K562 (cell line): ENCODE results near the gene MLH3. TPM values are rescaled to one million over a fixed set of nuclear protein-coding genes. Genes with fewer than 3 reads are reported as not detected.

ENCODE experiments used
- ARID1B ChIP-seq: fragments of 450-650 bp; IDR thresholded peaks from 2 replicates; pipeline ENCODE4 v1.6.1; 2016; ENCODE audit warnings: antibody characterized with exemption, mild to moderate bottlenecking, inconsistent platforms
- CBFB ChIP-seq: sonication (generic); formaldehyde crosslinking; IDR thresholded peaks from 2 replicates; pipeline ENCODE4 v1.4.0; 2020; ENCODE audit warnings: mild to moderate bottlenecking, missing genetic modification reagents
- KAT7 ChIP-seq: sonication (generic); formaldehyde crosslinking; IDR thresholded peaks from 2 replicates; pipeline ENCODE4 v1.8.0; 2022; ENCODE audit warnings: missing genetic modification reagents, mild to moderate bottlenecking, borderline replicate concordance
- KLF10 ChIP-seq: fragments of 250-450 bp; sonication (Bioruptor Pico); IDR thresholded peaks from 2 replicates; pipeline ENCODE4 v1.6.1; 2021; ENCODE audit warnings: matching md5 sums
- L3MBTL2 ChIP-seq: fragments of 450-650 bp; IDR thresholded peaks from 2 replicates; pipeline ENCODE4 v1.6.1; 2016; ENCODE audit warnings: mild to moderate bottlenecking, moderate library complexity
- MXD1 ChIP-seq: fragments of 250-450 bp; sonication (Bioruptor Pico); IDR thresholded peaks from 2 replicates; pipeline ENCODE4 v1.8.0; 2021; ENCODE audit warnings: borderline replicate concordance, mild to moderate bottlenecking, moderate library complexity; ENCODE audit not compliant: poor library complexity, severe bottlenecking
- NR2C1 ChIP-seq, 2 experiments: fragments of 450-650 bp; IDR thresholded peaks; 2 replicates each; pipeline ENCODE4 v1.6.1; 2017; ENCODE audit warnings: mild to moderate bottlenecking in 2 of 2, antibody characterized with exemption in 1 of 2, inconsistent platforms in 1 of 2, missing compliant biosample characterization in 1 of 2, missing genetic modification characterization in 1 of 2
- RBM25 ChIP-seq: fragments of 200-400 bp; formaldehyde crosslinking; IDR thresholded peaks from 2 replicates; pipeline ENCODE4 v1.6.1; 2018; ENCODE audit warnings: low read length, low read depth, moderate library complexity; ENCODE audit not compliant: severe bottlenecking
- SMARCE1 ChIP-seq: fragments of 450-650 bp; IDR thresholded peaks from 2 replicates; pipeline ENCODE4 v1.7.1; 2016; ENCODE audit warnings: mild to moderate bottlenecking
- SNIP1 ChIP-seq: fragments of 450-650 bp; IDR thresholded peaks from 2 replicates; pipeline ENCODE4 v1.7.1; 2017; ENCODE audit warnings: low read depth, mild to moderate bottlenecking
- TBL1XR1 ChIP-seq, 2 experiments: IDR thresholded peaks; 2 replicates each; pipeline ENCODE4 v1.6.1; 2012; ENCODE audit warnings: improper control_type of control experiment in 2 of 2, low read length in 2 of 2, mild to moderate bottlenecking in 1 of 2
- THAP7 ChIP-seq: fragments of 250-450 bp; sonication (Bioruptor Pico); IDR thresholded peaks from 2 replicates; pipeline ENCODE4 v1.5.0; 2021
- YBX1 ChIP-seq: fragments of 450-650 bp; IDR thresholded peaks from 2 replicates; pipeline ENCODE4 v1.7.1; 2016; ENCODE audit warnings: mild to moderate bottlenecking
- ZNF395 ChIP-seq: fragments of 200-800 bp; sonication (Bioruptor generic); IDR thresholded peaks from 2 replicates; pipeline ENCODE4 v1.6.1; 2017; ENCODE audit warnings: missing genetic modification characterization, missing compliant biosample characterization
- ZNF507 ChIP-seq: conservative IDR thresholded peaks from 2 replicates; pipeline ENCODE4 v1.6.1; 2017; ENCODE audit warnings: missing genetic modification characterization, missing compliant biosample characterization
- ZNF584 ChIP-seq: fragments of 200-800 bp; sonication (Bioruptor generic); IDR thresholded peaks from 2 replicates; pipeline ENCODE4 v1.6.1; 2016; ENCODE audit warnings: low read depth, mild to moderate bottlenecking, missing genetic modification characterization, missing compliant biosample characterization
- ZNF668 ChIP-seq: fragments of 250-450 bp; sonication (Bioruptor Pico); IDR thresholded peaks from 2 replicates; pipeline ENCODE4 v1.8.0; 2022; ENCODE audit warnings: mild to moderate bottlenecking, inconsistent platforms
- ZNF780A ChIP-seq: fragments of 250-450 bp; sonication (Bioruptor Pico); IDR thresholded peaks from 2 replicates; pipeline ENCODE4 v1.5.0; 2021; ENCODE audit warnings: mild to moderate bottlenecking
- polyA plus RNA-seq, 8 experiments: library from polyadenylated mRNA; depleted of rRNA in 4 of 8; stranded (reverse) in 5 of 8; unstranded in 3 of 8; fragments of >200 nt; fragmentation: Nextera tagmentation in 2 of 8; fragmentation: Illumina TruSeq in 1 of 8; extraction: Ambion mirVana in 2 of 8; extraction: Trizol in 1 of 8; gene quantifications; 2 replicates each; pipeline versions ENCODE4 v1.2.1 to v1.2.3, GENCODE V29; 2011 to 2014; ENCODE audit warnings: inconsistent platforms in 1 of 8, missing spikeins in 1 of 8
- total RNA-seq, 7 experiments: library from RNA; depleted of rRNA in 6 of 7; stranded (reverse); fragments of >200 nt in 6 of 7; fragmentation: Illumina TruSeq in 2 of 7; extraction: Trizol in 2 of 7; gene quantifications; 2 replicates each; pipeline versions ENCODE4 v1.2.1 to v1.2.3, GENCODE V29; 2011 to 2021; ENCODE audit warnings: low replicate concordance in 1 of 7
- TF ChIP-seq, protein P1 (sequence below), 2 experiments: fragments of 450-650 bp; IDR thresholded peaks; 2 replicates each; pipeline ENCODE4 v1.6.1; 2018; ENCODE audit warnings: mild to moderate bottlenecking in 2 of 2, low read depth in 1 of 2; ENCODE audit not compliant: partially characterized antibody in 2 of 2

The MLH3 gene
- total and polyA plus RNA-seq, 9 of the 15 experiments (the other 6 are each of a cell fraction or from before 2014, with no cell fraction given) = 5.9 to 15.3 (median 10.7) TPM

DNA sequence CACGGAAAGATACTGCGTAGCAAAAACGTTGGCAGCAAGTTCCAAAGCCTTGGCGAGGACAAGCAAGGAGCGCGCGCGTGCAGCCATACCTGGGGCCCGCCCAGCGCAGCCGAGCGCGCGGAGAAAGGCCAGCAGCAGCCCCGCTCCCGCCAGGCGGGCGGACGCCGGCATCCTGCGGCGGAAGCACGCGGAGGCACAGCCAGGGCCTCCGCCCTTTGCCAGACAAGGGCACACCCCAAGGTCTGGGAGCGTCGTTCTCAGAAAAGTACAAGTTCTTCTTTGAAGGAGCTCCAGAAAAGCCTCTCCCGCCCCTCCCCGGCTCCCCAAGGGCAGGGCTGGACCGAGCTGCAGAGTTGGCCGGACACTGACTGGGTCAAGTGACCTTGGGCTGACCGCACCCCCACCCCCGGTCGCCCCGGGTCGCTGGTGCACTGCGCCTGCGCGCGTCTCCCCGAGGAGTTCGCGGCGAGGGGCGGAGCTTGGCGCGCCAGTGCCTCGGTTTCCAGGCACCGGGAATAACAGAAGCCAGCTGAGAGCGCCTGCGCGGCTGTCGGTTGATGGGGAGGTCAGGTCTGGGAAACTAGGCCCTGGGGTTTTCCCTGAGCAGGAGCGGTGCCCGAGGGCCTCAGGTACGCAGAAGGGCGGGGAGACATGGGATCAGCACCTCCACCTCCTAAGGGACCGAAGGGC lies 18.0 kb upstream of the MLH3 start, which contains the start of gene ZC2HC1C (continued):
- TF ChIP-seq MXD1 (CRISPR knock-in tag) = peak; percentile 47
- peak; percentile 64; the same call in 1 of the 2 replicates for TF ChIP-seq KAT7
- TF ChIP-seq TBL1XR1 (IDR thresholded peaks at IDR 0.05; ENCODE audit: low read length in 2 of 2) = peak in 1 of 2 experiments; percentile 74; a peak in 2 of 4 replicates
- TF ChIP-seq ZNF780A (CRISPR knock-in tag) = no peak
- TF ChIP-seq ZNF584 (CRISPR knock-in tag) = no peak
- no peak for TF ChIP-seq ZNF668 (CRISPR knock-in tag)
- no peak for TF ChIP-seq RBM25
- TF ChIP-seq ZNF507 (tag) = no peak
- TF ChIP-seq CBFB (CRISPR knock-in tag) = no peak
- TF ChIP-seq SNIP1 = no peak
- no peak for TF ChIP-seq YBX1
- no peak for TF ChIP-seq ARID1B
- TF ChIP-seq ZNF395 = peak; percentile 34; the same call in 1 of the 2 replicates
- TF ChIP-seq L3MBTL2 = peak; percentile 95
- TF ChIP-seq, protein P1, sequence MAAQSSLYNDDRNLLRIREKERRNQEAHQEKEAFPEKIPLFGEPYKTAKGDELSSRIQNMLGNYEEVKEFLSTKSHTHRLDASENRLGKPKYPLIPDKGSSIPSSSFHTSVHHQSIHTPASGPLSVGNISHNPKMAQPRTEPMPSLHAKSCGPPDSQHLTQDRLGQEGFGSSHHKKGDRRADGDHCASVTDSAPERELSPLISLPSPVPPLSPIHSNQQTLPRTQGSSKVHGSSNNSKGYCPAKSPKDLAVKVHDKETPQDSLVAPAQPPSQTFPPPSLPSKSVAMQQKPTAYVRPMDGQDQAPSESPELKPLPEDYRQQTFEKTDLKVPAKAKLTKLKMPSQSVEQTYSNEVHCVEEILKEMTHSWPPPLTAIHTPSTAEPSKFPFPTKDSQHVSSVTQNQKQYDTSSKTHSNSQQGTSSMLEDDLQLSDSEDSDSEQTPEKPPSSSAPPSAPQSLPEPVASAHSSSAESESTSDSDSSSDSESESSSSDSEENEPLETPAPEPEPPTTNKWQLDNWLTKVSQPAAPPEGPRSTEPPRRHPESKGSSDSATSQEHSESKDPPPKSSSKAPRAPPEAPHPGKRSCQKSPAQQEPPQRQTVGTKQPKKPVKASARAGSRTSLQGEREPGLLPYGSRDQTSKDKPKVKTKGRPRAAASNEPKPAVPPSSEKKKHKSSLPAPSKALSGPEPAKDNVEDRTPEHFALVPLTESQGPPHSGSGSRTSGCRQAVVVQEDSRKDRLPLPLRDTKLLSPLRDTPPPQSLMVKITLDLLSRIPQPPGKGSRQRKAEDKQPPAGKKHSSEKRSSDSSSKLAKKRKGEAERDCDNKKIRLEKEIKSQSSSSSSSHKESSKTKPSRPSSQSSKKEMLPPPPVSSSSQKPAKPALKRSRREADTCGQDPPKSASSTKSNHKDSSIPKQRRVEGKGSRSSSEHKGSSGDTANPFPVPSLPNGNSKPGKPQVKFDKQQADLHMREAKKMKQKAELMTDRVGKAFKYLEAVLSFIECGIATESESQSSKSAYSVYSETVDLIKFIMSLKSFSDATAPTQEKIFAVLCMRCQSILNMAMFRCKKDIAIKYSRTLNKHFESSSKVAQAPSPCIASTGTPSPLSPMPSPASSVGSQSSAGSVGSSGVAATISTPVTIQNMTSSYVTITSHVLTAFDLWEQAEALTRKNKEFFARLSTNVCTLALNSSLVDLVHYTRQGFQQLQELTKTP (IDR thresholded peaks at IDR 0.05; ENCODE audit: low read depth in 1 of 2, partially characterized antibody in 2 of 2) = no peak
- TF ChIP-seq THAP7 (CRISPR knock-in tag) = no peak
- peak; percentile 85 for TF ChIP-seq NR2C1 (IDR thresholded peaks at IDR 0.05)
- TF ChIP-seq NR2C1 (tag; IDR thresholded peaks at IDR 0.05) = peak; percentile 87
- TF ChIP-seq KLF10 (CRISPR knock-in tag) = no peak
- TF ChIP-seq SMARCE1 = no peak
